Colonic mucosa (tissue), 4 donors: ENCODE measurements around the gene SART3. TPM values are rescaled to one million over a fixed set of nuclear protein-coding genes. Genes with fewer than 3 reads are reported as not detected.

ENCODE experiments used
- DNase-seq: peaks from one replicate; pipeline ENCODE4 v3.0.0-alpha.2; 2020
- H3K27ac ChIP-seq: fragments of 200-600 bp; one replicate; pipeline ENCODE4 v1.8.0; 2021
- H3K27me3 ChIP-seq: fragments of 200-600 bp; one replicate; pipeline ENCODE4 v1.8.0; 2021
- H3K36me3 ChIP-seq: fragments of 200-600 bp; one replicate; pipeline ENCODE4 v1.8.0; 2021
- H3K4me1 ChIP-seq: fragments of 200-600 bp; one replicate; pipeline ENCODE4 v1.8.0; 2021; ENCODE audit warnings: mild to moderate bottlenecking
- H3K4me3 ChIP-seq: fragments of 200-600 bp; one replicate; pipeline ENCODE4 v1.8.0; 2021
- H3K9ac ChIP-seq, 2 donors: one replicate each; pipeline ENCODE4 v1.7.0; 2013; ENCODE audit warnings: control low read depth in 2 of 2, low read depth in 2 of 2, low read length in 2 of 2
- H3K9me3 ChIP-seq: fragments of 200-600 bp; one replicate; pipeline ENCODE4 v1.8.0; 2021
- CTCF ChIP-seq: fragments of 200-600 bp; IDR thresholded peaks from one replicate; pipeline ENCODE4 v1.8.0; 2022; ENCODE audit warnings: antibody characterized with exemption, mild to moderate bottlenecking
- intact Hi-C: fragments of 100-400 bp; cut with DNase I; formaldehyde crosslinking; loops from one replicate; pipeline ENCODE4 v1.14.1; 2022
- total RNA-seq, 2 donors: library from RNA; stranded (reverse); fragmentation: NEBNext Ultra II Directional in 1 of 2; extraction: Animal tissue kit (Norgen Biotek cat#: 25700) in 1 of 2; gene quantifications; one replicate each; pipeline ENCODE4 v1.2.1, GENCODE V29; 2021
- donor health status: healthy.
- donor health status: DM: no; HTN: no; CAD: no.
- donor health status: DM: no; HTN: no; CAD: no.

The SART3 gene
- total RNA-seq, 2 donors from 2014 or later: 41.1 to 64.9 TPM

GRCh38 chr12:108585864-108586263 lies 24.9 kb upstream of the SART3 start:
- no peak overlapping the region for H3K4me3 ChIP-seq
- TF ChIP-seq CTCF: no peak
- no peaks in the 10 kb centered on the region for H3K4me1 ChIP-seq
- H3K9ac ChIP-seq: no peak overlapping the region
- intact Hi-C loops: no loop called here
- H3K36me3 ChIP-seq: no peaks in the 10 kb centered on the region
- H3K9me3 ChIP-seq: no peaks in the 10 kb centered on the region
- DNase-seq: no peak
- H3K27me3 ChIP-seq: no peaks in the 10 kb centered on the region
- H3K27ac ChIP-seq: no peak overlapping the region

GRCh38 chr12:108584456-108585065 lies 23.6 kb upstream of the SART3 start:
- no peak for DNase-seq
- Histone ChIP-seq H3K27me3 (no peaks in the 10 kb centered on the region), H3K4me1 (no peaks in the 10 kb centered on the region), H3K9ac (no peak overlapping the region), H3K36me3 (no peaks in the 10 kb centered on the region), H3K27ac (no peak overlapping the region), H3K4me3 (no peak overlapping the region), H3K9me3 (no peaks in the 10 kb centered on the region)
- intact Hi-C loops: no loop called here
- TF ChIP-seq CTCF: no peak

GRCh38 chr12:108583991-108584390 lies 23.0 kb upstream of the SART3 start:
- no peak overlapping the region for H3K27ac ChIP-seq
- no peak for TF ChIP-seq CTCF
- DNase-seq: no peak
- H3K4me1 ChIP-seq: no peaks in the 10 kb centered on the region
- H3K27me3 ChIP-seq: no peaks in the 10 kb centered on the region
- no peak overlapping the region for H3K9ac ChIP-seq
- H3K4me3 ChIP-seq: no peak overlapping the region
- no peaks in the 10 kb centered on the region for H3K9me3 ChIP-seq
- intact Hi-C loops: no loop called here
- H3K36me3 ChIP-seq: no peaks in the 10 kb centered on the region

- Histone ChIP-seq H3K36me3 (no peaks in the 10 kb centered on the region), H3K4me1 (no peaks in the 10 kb centered on the region), H3K4me3 (no peak overlapping the region), H3K27me3 (no peaks in the 10 kb centered on the region), H3K9me3 (no peaks in the 10 kb centered on the region), H3K9ac (no peak overlapping the region), H3K27ac (no peak overlapping the region)
- no peak for TF ChIP-seq CTCF
- no peak for DNase-seq
- intact Hi-C loops: no loop called here
Measured at GRCh38 chr12:108582978-108583770, 22.2 kb upstream of the SART3 start.

- Histone ChIP-seq H3K27ac (no peak overlapping the region), H3K9ac (no peak overlapping the region), H3K36me3 (no peaks in the 10 kb centered on the region), H3K9me3 (no peaks in the 10 kb centered on the region), H3K4me3 (no peak overlapping the region), H3K4me1 (no peaks in the 10 kb centered on the region), H3K27me3 (no peaks in the 10 kb centered on the region)
- TF ChIP-seq CTCF: no peak
- intact Hi-C loops: no loop called here
- no peak for DNase-seq
Measured at GRCh38 chr12:108582509-108582908, 21.5 kb upstream of the SART3 start.
